OCI-LY3 (cell line): ENCODE measurements around the gene JADE2.

Source experiments
- H2AFZ ChIP-seq: fragments of 200-600, 300-600 bp; shearing (Covaris generic); 2 replicates; pipeline ENCODE4 v1.6.0; 2014; ENCODE audit warnings: antibody characterized with exemption, low read depth, low read length
- H3K27ac ChIP-seq: fragments of 200-600, 300-600 bp; sonication (generic); 2 replicates; pipeline ENCODE4 v1.5.1; 2014; ENCODE audit warnings: mild to moderate bottlenecking, low read length, moderate library complexity, mixed read lengths
- H3K27me3 ChIP-seq: fragments of 200-600, 300-600 bp; sonication (generic); 2 replicates; pipeline ENCODE4 v1.6.1; 2014; ENCODE audit warnings: low read depth, low read length, mixed read lengths
- H3K36me3 ChIP-seq: fragments of 200-600, 300-600 bp; sonication (generic); replicated peaks from 2 replicates; pipeline ENCODE3; 2014; ENCODE audit warnings: low read depth, low read length, mixed read lengths
- H3K4me1 ChIP-seq: fragments of 300-600, 200-600 bp; sonication (generic); 2 replicates; pipeline ENCODE4 v1.6.1; 2014; ENCODE audit warnings: low read length, mixed read lengths
- H3K4me2 ChIP-seq: fragments of 200-600, 300-600 bp; sonication (generic); 2 replicates; pipeline ENCODE4 v1.6.1; 2014; ENCODE audit warnings: low read length, mixed read lengths
- H3K4me3 ChIP-seq: fragments of 300-600, 200-600 bp; sonication (generic); 2 replicates; pipeline ENCODE4 v1.5.1; 2014; ENCODE audit warnings: antibody characterized with exemption, mild to moderate bottlenecking, low read length, moderate library complexity
- H3K79me2 ChIP-seq: fragments of 300-600, 200-600 bp; shearing (Covaris generic); 2 replicates; pipeline ENCODE4 v1.6.1; 2014; ENCODE audit warnings: mild to moderate bottlenecking, low read length, mixed read lengths
- H3K9ac ChIP-seq: fragments of 300-600, 200-600 bp; shearing (Covaris generic); 2 replicates; pipeline ENCODE4 v1.6.0; 2014; ENCODE audit warnings: mild to moderate bottlenecking, low read length, moderate library complexity
- H3K9me3 ChIP-seq: fragments of 200-600, 300-600 bp; shearing (Covaris generic); 2 replicates; pipeline ENCODE4 v1.6.1; 2014; ENCODE audit warnings: low read length, mixed read lengths; ENCODE audit not compliant: insufficient read depth
- H4K20me1 ChIP-seq: fragments of 200-600, 300-600 bp; sonication (generic); 2 replicates; pipeline ENCODE4 v1.6.1; 2016; ENCODE audit warnings: low read length, mixed read lengths; ENCODE audit not compliant: insufficient read depth
- EZH2phosphoT487 ChIP-seq: fragments of 200-600 bp; shearing (Covaris generic); IDR thresholded peaks from 2 replicates; pipeline ENCODE4 v1.6.1; 2018; ENCODE audit warnings: antibody characterized with exemption, mixed run types, low read depth
- TF ChIP-seq, protein P1 (sequence below): fragments of 200-600, 300-600 bp; sonication (generic); IDR thresholded peaks from 2 replicates; pipeline ENCODE4 v1.5.1; 2014; ENCODE audit warnings: antibody characterized with exemption, low read length, low read depth

JADE2 gene

GRCh38 chr5:134489227-134489944, 36.1 kb upstream of the JADE2 start:
- no peak overlapping the region for H3K9ac ChIP-seq
- no peak overlapping the region for H2AFZ ChIP-seq
- H4K20me1 ChIP-seq, result no peaks in the 10 kb centered on the region
- H3K27me3 ChIP-seq, result no peaks in the 10 kb centered on the region
- H3K4me3 ChIP-seq, result no peak overlapping the region
- H3K27ac ChIP-seq, result no peak overlapping the region
- no peaks in the 10 kb centered on the region for H3K36me3 ChIP-seq
- H3K79me2 ChIP-seq, result no peaks in the 10 kb centered on the region
- no peak overlapping the region for H3K4me2 ChIP-seq
- no peak for TF ChIP-seq EZH2phosphoT487
- TF ChIP-seq, protein P1, sequence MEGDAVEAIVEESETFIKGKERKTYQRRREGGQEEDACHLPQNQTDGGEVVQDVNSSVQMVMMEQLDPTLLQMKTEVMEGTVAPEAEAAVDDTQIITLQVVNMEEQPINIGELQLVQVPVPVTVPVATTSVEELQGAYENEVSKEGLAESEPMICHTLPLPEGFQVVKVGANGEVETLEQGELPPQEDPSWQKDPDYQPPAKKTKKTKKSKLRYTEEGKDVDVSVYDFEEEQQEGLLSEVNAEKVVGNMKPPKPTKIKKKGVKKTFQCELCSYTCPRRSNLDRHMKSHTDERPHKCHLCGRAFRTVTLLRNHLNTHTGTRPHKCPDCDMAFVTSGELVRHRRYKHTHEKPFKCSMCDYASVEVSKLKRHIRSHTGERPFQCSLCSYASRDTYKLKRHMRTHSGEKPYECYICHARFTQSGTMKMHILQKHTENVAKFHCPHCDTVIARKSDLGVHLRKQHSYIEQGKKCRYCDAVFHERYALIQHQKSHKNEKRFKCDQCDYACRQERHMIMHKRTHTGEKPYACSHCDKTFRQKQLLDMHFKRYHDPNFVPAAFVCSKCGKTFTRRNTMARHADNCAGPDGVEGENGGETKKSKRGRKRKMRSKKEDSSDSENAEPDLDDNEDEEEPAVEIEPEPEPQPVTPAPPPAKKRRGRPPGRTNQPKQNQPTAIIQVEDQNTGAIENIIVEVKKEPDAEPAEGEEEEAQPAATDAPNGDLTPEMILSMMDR, result no peak
- H3K9me3 ChIP-seq, result no peaks in the 10 kb centered on the region
- H3K4me1 ChIP-seq, result peaks cover 12% of the 10 kb centered on the region; the same call in 1 of the 2 replicates

- no peaks in the 10 kb centered on the region for H3K79me2 ChIP-seq
Observed at GRCh38 chr5:134490255-134490924, 35.1 kb upstream of the JADE2 start.

GRCh38 chr5:134490925-134491271, 34.6 kb upstream of the JADE2 start:
- Histone ChIP-seq H3K9ac (no peak overlapping the region), H3K36me3 (no peaks in the 10 kb centered on the region), H3K9me3 (no peaks in the 10 kb centered on the region), H3K27me3 (no peaks in the 10 kb centered on the region), H3K27ac (no peak overlapping the region), H3K4me1 (peaks cover 27% of the 10 kb centered on the region), H4K20me1 (no peaks in the 10 kb centered on the region), H3K79me2 (no peaks in the 10 kb centered on the region), H2AFZ (no peak overlapping the region), H3K4me3 (no peak overlapping the region), H3K4me2 (no peak overlapping the region)
- TF ChIP-seq, protein P1, result no peak
- TF ChIP-seq EZH2phosphoT487, result no peak

More at GRCh38 chr5:134490255-134490924, 35.1 kb upstream of the JADE2 start:
- TF ChIP-seq EZH2phosphoT487, result no peak
- TF ChIP-seq, protein P1, result no peak
- Histone ChIP-seq H4K20me1 (no peaks in the 10 kb centered on the region), H3K36me3 (no peaks in the 10 kb centered on the region), H3K9me3 (no peaks in the 10 kb centered on the region), H3K4me1 (peaks cover 22% of the 10 kb centered on the region; the same call in 1 of the 2 replicates), H3K4me3 (no peak overlapping the region), H3K27ac (no peak overlapping the region), H3K4me2 (no peak overlapping the region), H3K27me3 (no peaks in the 10 kb centered on the region), H3K9ac (no peak overlapping the region), H2AFZ (no peak overlapping the region)

- no peak overlapping the region for H3K27ac ChIP-seq
- TF ChIP-seq EZH2phosphoT487, result no peak
- TF ChIP-seq, protein P1, result no peak
- H3K4me3 ChIP-seq, result no peak overlapping the region
- H3K9me3 ChIP-seq, result no peaks in the 10 kb centered on the region
- H2AFZ ChIP-seq, result no peak overlapping the region
- H3K36me3 ChIP-seq, result no peaks in the 10 kb centered on the region
- H3K9ac ChIP-seq, result no peak overlapping the region
- H4K20me1 ChIP-seq, result no peaks in the 10 kb centered on the region
- no peaks in the 10 kb centered on the region for H3K27me3 ChIP-seq
- H3K4me2 ChIP-seq, result no peak overlapping the region
- no peaks in the 10 kb centered on the region for H3K79me2 ChIP-seq
- H3K4me1 ChIP-seq, result peaks cover 35% of the 10 kb centered on the region
Observed at GRCh38 chr5:134491841-134492442, 33.5 kb upstream of the JADE2 start.
